Epidermal melanocyte (primary cell): ENCODE data around the gene RNF149.
"Not testable (repeated sequence)": the region's sequence is repeated elsewhere in the genome, so short reads cannot be mapped to it uniquely, and the experiment has no call there.

ENCODE experiments used
- DNase-seq: peaks from one replicate; pipeline ENCODE4 v3.0.0; 2011; ENCODE audit warnings: low spot score; ENCODE audit not compliant: insufficient read length

Gene RNF149

GRCh38 chr2:101308432-101309210 is at the start of gene RNF149:
Gene RNF149 (minus strand): TSS chr2:101308701. CDS start chr2:101308588, 113 bp downstream.
- peak; percentile 98 for DNase-seq

- no peak for DNase-seq
Observed at GRCh38 chr2:101357376-101357775, 48.9 kb upstream of the RNF149 start.

GRCh38 chr2:101356521-101356920 is 48.0 kb upstream of the RNF149 start:
- no peak for DNase-seq

- DNase-seq = no peak
Observed at GRCh38 chr2:101356055-101356454, 47.6 kb upstream of the RNF149 start.

- DNase-seq = no peak
Observed at GRCh38 chr2:101355401-101356054, 47.0 kb upstream of the RNF149 start.

GRCh38 chr2:101354420-101355311 is 46.2 kb upstream of the RNF149 start:
- DNase-seq = no peak

- not testable (repeated sequence) for DNase-seq
Observed at GRCh38 chr2:101352631-101353030, 44.1 kb upstream of the RNF149 start.

- no peak for DNase-seq
Observed at GRCh38 chr2:101351207-101351606, 42.7 kb upstream of the RNF149 start.

GRCh38 chr2:101349893-101350662 is 41.6 kb upstream of the RNF149 start:
- DNase-seq = peak; percentile 37

- no peak for DNase-seq
Observed at GRCh38 chr2:101348883-101349282, 40.4 kb upstream of the RNF149 start.

GRCh38 chr2:101346909-101347308 is 38.4 kb upstream of the RNF149 start:
- DNase-seq = no peak

GRCh38 chr2:101344137-101344536 is 35.6 kb upstream of the RNF149 start:
- DNase-seq = no peak

- DNase-seq = no peak
Observed at GRCh38 chr2:101342625-101343008, 34.1 kb upstream of the RNF149 start.

GRCh38 chr2:101341901-101342624 is 33.6 kb upstream of the RNF149 start:
- peak; percentile 66 for DNase-seq

- no peak for DNase-seq
Observed at GRCh38 chr2:101341421-101341820, 32.9 kb upstream of the RNF149 start.

GRCh38 chr2:101340141-101340551 is 31.6 kb upstream of the RNF149 start:
- DNase-seq = no peak

GRCh38 chr2:101339266-101339880 is 30.9 kb upstream of the RNF149 start:
- no peak for DNase-seq

GRCh38 chr2:101337877-101338276 is 29.4 kb upstream of the RNF149 start:
- DNase-seq = no peak

- DNase-seq = no peak
Observed at GRCh38 chr2:101332885-101333766, 24.6 kb upstream of the RNF149 start.
